WI38 (cell line): ENCODE measurements around the gene ADK.

Experiments used
- H3K4me3 ChIP-seq: 2 replicates; pipeline ENCODE4 v1.5.1; 2011; ENCODE audit warnings: low read depth, mild to moderate bottlenecking, control low read depth, low read length
- CTCF ChIP-seq: IDR thresholded peaks from 2 replicates; pipeline ENCODE4 v1.5.1; 2012; ENCODE audit warnings: low read depth, mild to moderate bottlenecking, control low read depth, low read length

The ADK gene

GRCh38 chr10:74662635-74663034 is 511.6 kb downstream of the ADK start:
- no peak overlapping the region for H3K4me3 ChIP-seq
- TF ChIP-seq CTCF = no peak

GRCh38 chr10:74669210-74669609 is 518.2 kb downstream of the ADK start:
- no peak for TF ChIP-seq CTCF
- H3K4me3 ChIP-seq = no peak overlapping the region

- TF ChIP-seq CTCF = no peak
- H3K4me3 ChIP-seq = no peak overlapping the region
These were observed 520.7 kb downstream of the ADK start for GRCh38 chr10:74671716-74672115.

- TF ChIP-seq CTCF = no peak
These were observed 521.6 kb downstream of the ADK start for GRCh38 chr10:74672430-74673165.

GRCh38 chr10:74674927-74675326 is 523.9 kb downstream of the ADK start:
- H3K4me3 ChIP-seq = no peak overlapping the region
- TF ChIP-seq CTCF = no peak

More at GRCh38 chr10:74672430-74673165, 521.6 kb downstream of the ADK start:
- H3K4me3 ChIP-seq = no peak overlapping the region

- H3K4me3 ChIP-seq = no peak overlapping the region
- no peak for TF ChIP-seq CTCF
These were observed 524.5 kb downstream of the ADK start for GRCh38 chr10:74675484-74675883.

- no peak for TF ChIP-seq CTCF
- H3K4me3 ChIP-seq = no peak overlapping the region
These were observed 526.9 kb downstream of the ADK start for GRCh38 chr10:74677951-74678350.
